ENCODE data around the gene IRAG1. TPM values are rescaled to one million over a fixed set of nuclear protein-coding genes. Genes with fewer than 3 reads are reported as not detected.

Gene IRAG1
- total RNA-seq, 1 donor from 2014 or later = 0.26 TPM

DNA sequence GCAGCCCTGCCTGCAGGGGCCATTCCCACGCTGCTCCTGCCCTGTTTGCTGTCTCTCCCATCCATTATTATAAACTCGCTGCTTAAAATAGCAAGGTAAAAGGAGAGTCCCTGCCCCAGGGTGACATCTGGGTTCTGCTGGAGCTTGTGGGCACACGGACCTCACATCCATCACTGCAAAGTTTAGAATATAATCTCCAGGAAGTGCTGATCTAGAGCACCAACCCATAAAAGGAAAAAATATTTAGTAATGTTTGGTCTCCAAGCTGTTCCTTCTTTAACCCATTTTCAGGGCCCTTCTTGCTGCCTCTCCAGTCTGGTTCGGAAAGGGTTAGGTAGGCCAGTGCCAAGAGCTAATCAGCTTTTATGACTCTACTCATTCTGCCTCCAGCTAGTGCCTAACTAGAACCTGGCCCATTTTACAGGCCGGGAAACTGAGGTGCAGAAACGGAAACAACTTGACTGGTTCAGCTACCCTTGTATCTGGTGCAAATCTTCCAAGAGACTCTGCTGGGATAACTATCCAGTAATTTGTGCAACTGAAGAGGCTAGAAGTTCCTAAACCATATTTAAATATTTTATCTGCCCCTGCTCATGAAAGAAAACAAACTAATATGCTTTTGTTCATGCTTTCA, 37.5 kb downstream of the IRAG1 start:
- TF ChIP-seq, protein P1, sequence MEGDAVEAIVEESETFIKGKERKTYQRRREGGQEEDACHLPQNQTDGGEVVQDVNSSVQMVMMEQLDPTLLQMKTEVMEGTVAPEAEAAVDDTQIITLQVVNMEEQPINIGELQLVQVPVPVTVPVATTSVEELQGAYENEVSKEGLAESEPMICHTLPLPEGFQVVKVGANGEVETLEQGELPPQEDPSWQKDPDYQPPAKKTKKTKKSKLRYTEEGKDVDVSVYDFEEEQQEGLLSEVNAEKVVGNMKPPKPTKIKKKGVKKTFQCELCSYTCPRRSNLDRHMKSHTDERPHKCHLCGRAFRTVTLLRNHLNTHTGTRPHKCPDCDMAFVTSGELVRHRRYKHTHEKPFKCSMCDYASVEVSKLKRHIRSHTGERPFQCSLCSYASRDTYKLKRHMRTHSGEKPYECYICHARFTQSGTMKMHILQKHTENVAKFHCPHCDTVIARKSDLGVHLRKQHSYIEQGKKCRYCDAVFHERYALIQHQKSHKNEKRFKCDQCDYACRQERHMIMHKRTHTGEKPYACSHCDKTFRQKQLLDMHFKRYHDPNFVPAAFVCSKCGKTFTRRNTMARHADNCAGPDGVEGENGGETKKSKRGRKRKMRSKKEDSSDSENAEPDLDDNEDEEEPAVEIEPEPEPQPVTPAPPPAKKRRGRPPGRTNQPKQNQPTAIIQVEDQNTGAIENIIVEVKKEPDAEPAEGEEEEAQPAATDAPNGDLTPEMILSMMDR (IDR thresholded peaks at IDR 0.05; ENCODE audit: insufficient read depth, low read length, severe bottlenecking) = no peak
- no peak overlapping the region for H3K4me3 ChIP-seq (ENCODE audit: low read depth, low read length)
- H3K36me3 ChIP-seq (ENCODE audit: control insufficient read depth, insufficient read depth, low read length) = no peaks in the 10 kb centered on the region
- DNase-seq (ENCODE audit: low read depth) = no peak
- H3K27me3 ChIP-seq (ENCODE audit: control insufficient read depth, insufficient read depth, low read length) = no peaks in the 10 kb centered on the region
- no peak for FAIRE-seq

DNA sequence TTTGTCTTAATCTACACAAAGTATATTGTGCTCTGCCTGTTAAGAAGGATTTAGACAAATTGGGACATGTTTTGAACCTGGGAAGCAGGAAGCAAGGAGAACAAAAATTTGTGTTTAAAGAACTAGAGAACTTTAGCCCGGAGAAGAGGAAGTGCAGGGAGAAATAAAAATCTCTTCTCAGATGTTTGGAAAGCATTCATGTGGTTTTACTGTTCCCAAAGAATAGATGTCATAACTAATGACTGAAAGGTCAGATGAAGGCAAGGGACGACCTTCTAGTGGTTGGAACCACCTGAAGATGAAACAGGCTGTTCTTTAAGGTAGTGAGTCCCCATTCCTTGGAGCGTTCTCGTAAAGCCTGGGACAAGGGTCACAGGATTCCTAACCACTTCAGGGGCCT, 38.3 kb downstream of the IRAG1 start:
- DNase-seq (ENCODE audit: low read depth) (no peak), FAIRE-seq (no peak)
- Histone ChIP-seq H3K36me3 (ENCODE audit: control insufficient read depth, insufficient read depth, low read length) (no peaks in the 10 kb centered on the region), H3K27me3 (ENCODE audit: control insufficient read depth, insufficient read depth, low read length) (no peaks in the 10 kb centered on the region), H3K4me3 (ENCODE audit: low read depth, low read length) (no peak overlapping the region)
- TF ChIP-seq, protein P1 (IDR thresholded peaks at IDR 0.05; ENCODE audit: insufficient read depth, low read length, severe bottlenecking) = no peak

DNA sequence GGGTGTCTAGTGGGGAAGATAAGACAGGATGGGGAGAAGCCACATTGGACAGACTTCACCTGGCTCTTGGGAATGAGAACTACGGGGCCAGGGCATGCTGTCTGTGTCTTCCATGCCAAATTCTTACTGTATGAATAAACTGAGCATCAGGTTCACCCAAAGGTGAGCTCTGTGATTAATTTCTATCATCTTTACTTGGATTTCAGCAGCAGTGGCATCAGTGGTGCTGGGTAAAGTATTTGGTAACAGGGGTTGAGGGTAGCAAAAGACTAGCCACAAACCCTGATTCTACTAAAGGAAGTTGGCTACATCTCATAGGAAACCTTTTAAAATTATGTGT, 38.8 kb downstream of the IRAG1 start:
- Histone ChIP-seq H3K27me3 (ENCODE audit: control insufficient read depth, insufficient read depth, low read length) (no peaks in the 10 kb centered on the region), H3K4me3 (ENCODE audit: low read depth, low read length) (no peak overlapping the region), H3K36me3 (ENCODE audit: control insufficient read depth, insufficient read depth, low read length) (no peaks in the 10 kb centered on the region)
- FAIRE-seq = no peak
- TF ChIP-seq, protein P1 (IDR thresholded peaks at IDR 0.05; ENCODE audit: insufficient read depth, low read length, severe bottlenecking) = no peak
- DNase-seq (ENCODE audit: low read depth) = peak; percentile 76

DNA sequence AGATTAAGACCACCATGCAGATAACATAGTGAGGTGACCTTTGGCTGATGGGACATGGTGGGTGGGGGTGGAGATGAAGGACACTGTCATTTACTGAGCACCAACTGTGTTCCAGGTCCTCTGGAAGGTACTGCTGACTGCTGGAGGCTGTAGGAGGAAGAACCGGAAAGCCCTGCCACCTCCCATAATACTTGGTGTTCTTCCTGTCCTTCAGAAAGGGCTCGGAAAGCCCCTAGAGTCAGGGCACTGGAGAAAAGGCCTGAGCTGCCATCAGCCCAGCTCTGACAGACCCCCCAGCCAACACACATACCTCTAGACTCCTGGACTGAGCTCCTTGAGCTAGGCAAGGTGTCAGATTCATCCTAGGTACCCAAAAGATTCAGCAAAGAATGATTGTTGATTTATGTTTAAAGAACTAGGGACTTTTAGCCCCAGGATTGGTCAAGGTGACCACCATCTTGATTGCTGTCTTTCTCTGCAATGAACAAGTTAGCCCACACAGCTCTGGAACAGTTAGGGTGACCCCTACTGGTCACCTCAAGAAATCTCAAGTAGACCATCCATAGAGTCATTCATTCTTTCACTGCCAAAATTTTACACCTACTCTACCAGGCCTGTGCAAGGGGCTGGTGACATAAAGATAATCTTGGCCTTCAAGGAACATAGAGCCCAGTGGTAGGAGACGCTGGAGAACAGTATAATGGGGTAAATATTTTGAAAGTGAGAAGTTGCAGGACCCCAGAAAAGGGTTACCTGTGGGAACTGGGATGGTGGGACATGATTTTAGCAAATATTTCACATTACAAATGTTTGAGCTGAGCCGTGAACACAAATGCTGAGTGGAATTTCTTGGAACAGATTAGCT, 39.4 kb downstream of the IRAG1 start:
- Histone ChIP-seq H3K4me3 (ENCODE audit: low read depth, low read length) (no peak overlapping the region), H3K36me3 (ENCODE audit: control insufficient read depth, insufficient read depth, low read length) (no peaks in the 10 kb centered on the region), H3K27me3 (ENCODE audit: control insufficient read depth, insufficient read depth, low read length) (no peaks in the 10 kb centered on the region)
- FAIRE-seq (no peak), DNase-seq (ENCODE audit: low read depth) (peak; percentile 61)
- TF ChIP-seq, protein P1 (IDR thresholded peaks at IDR 0.05; ENCODE audit: insufficient read depth, low read length, severe bottlenecking) = peak; percentile 72

DNA sequence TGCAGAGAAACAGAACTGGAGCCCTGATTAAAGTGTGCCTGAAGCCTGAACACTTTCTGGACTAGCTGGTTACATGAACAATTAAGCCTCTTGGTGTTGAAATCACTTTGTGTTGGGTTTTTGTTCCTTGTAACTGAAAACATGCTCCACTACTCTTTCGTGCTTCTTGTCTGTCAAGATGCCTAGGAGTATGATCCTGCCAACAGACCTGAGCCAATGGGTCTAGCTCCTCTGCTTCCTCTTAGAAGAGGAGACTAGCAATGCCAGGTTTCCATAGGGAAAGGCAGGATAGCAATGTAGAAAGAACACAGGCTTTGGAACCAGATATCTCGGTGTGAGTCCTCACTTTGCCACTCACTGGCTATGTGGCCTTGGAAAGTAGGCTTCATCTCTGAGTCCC, 40.3 kb downstream of the IRAG1 start:
- FAIRE-seq = no peak
- Histone ChIP-seq H3K4me3 (ENCODE audit: low read depth, low read length) (no peak overlapping the region), H3K36me3 (ENCODE audit: control insufficient read depth, insufficient read depth, low read length) (no peaks in the 10 kb centered on the region), H3K27me3 (ENCODE audit: control insufficient read depth, insufficient read depth, low read length) (no peaks in the 10 kb centered on the region)
- DNase-seq (ENCODE audit: low read depth) = no peak
- TF ChIP-seq, protein P1 (IDR thresholded peaks at IDR 0.05; ENCODE audit: insufficient read depth, low read length, severe bottlenecking) = no peak
